Upper lobe of left lung (tissue), 6 donors: ENCODE results near the gene VPS13C. TPM values are rescaled to one million over a fixed set of nuclear protein-coding genes. Genes with fewer than 3 reads are reported as not detected.

ENCODE experiments used
- ATAC-seq, 2 donors: fragments of 200-7000 bp; cut with Tn5 transposase; one replicate each; pipeline ENCODE4 v1.9.1; 2022; ENCODE audit warnings: mild to moderate bottlenecking in 2 of 2, moderate library complexity in 2 of 2; ENCODE audit not compliant: low FRiP score in 2 of 2
- DNase-seq, 2 donors: peaks; one replicate each; pipeline ENCODE4 v3.0.0-alpha.2; 2019 to 2020
- H3K27ac ChIP-seq, 4 donors: fragments of 200-600 bp; sonication (generic); one replicate each; pipeline ENCODE4 v1.5.1; 2016 to 2019
- H3K27me3 ChIP-seq, 4 donors: fragments of 200-600 bp; sonication (generic); one replicate each; pipeline ENCODE4 v1.5.1; 2017 to 2019
- H3K36me3 ChIP-seq, 4 donors: fragments of 200-600 bp; sonication (generic); one replicate each; pipeline ENCODE4 v1.5.1; 2016 to 2019
- H3K4me1 ChIP-seq, 4 donors: fragments of 200-600 bp; sonication (generic); one replicate each; pipeline ENCODE4 v1.5.1; 2018 to 2019
- H3K4me3 ChIP-seq, 4 donors: fragments of 200-600 bp; sonication (generic); one replicate each; pipeline ENCODE4 v1.5.1; 2017 to 2019; ENCODE audit warnings: mild to moderate bottlenecking in 2 of 4, moderate library complexity in 1 of 4
- H3K9me3 ChIP-seq, 4 donors: fragments of 200-600 bp; sonication (generic); one replicate each; pipeline ENCODE4 v1.5.1; 2018 to 2019
- EP300 ChIP-seq, 4 donors: sonication (generic); formaldehyde crosslinking; IDR thresholded peaks; one replicate each; pipeline ENCODE4 v1.5.1; 2017; ENCODE audit warnings: antibody characterized with exemption in 4 of 4, control low read depth in 2 of 4
- POLR2A ChIP-seq, 4 donors: fragments of 450-650 bp; IDR thresholded peaks; one replicate each; pipeline ENCODE4 v1.5.1; 2016 to 2017; ENCODE audit warnings: antibody characterized with exemption in 4 of 4, mild to moderate bottlenecking in 2 of 4
- POLR2AphosphoS5 ChIP-seq, 2 donors: sonication (generic); formaldehyde crosslinking; IDR thresholded peaks; one replicate each; pipeline ENCODE4 v1.5.1; 2017; ENCODE audit warnings: antibody characterized with exemption in 2 of 2
- WGBS, 2 donors: methylation state at CpG; one replicate each; pipeline ENCODE4 v1.1.5; 2017 to 2018; 5-methylcytosine and 5-hydroxymethylcytosine counted together
- total RNA-seq, 6 donors: library from RNA; depleted of rRNA in 4 of 6; stranded (reverse); fragments of >200 nt in 4 of 6; gene quantifications; one replicate each; pipeline versions ENCODE4 v1.1.0 to v1.2.1, GENCODE V29; 2016 to 2021
- TF ChIP-seq, protein P1 (sequence below), 6 experiments: fragments of 450-650 bp in 4 of 6; fragments of 200-600 bp in 2 of 6; sonication (generic) in 2 of 6; IDR thresholded peaks; one replicate each; pipeline ENCODE4 v1.5.1; 2016 to 2019; ENCODE audit warnings: antibody characterized with exemption in 6 of 6
- donor health status: DM: no; HTN: no; CAD: no; lungs with moderate emphysema.
- donor health status: DM: no; HTN: yes; CAD: no; lungs with severe emphysema.

Gene VPS13C
- total RNA-seq, 6 donors from 2014 or later, result 73.7 to 180 (median 97.4) TPM

DNA sequence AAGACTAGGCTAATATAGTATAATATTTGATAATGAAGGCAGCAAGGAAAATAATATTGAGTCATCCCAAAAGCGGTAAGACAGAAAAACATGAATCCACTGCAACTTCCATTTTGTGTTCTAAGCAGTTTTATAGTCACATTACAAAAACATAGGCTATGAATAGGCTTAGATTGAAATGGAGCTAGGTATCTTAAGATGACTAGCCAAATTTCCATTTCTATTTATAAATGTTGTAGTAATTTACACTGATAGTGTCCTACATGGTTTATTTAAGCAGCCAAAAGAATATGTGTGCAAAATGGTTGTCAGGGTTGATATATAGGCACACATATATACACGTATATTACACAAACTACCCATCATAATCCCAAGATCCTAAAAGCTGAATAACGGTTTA lies 82.0 kb downstream of the VPS13C start:
- ATAC-seq (no peak), DNase-seq (no peak)
- no peak overlapping the region for H3K4me3 ChIP-seq
- no peaks in the 10 kb centered on the region for H3K9me3 ChIP-seq
- H3K4me1 ChIP-seq, result no peaks in the 10 kb centered on the region
- TF ChIP-seq POLR2A (IDR thresholded peaks at IDR 0.05), result no peak
- no peak for TF ChIP-seq EP300 (IDR thresholded peaks at IDR 0.05)
- TF ChIP-seq, protein P1, sequence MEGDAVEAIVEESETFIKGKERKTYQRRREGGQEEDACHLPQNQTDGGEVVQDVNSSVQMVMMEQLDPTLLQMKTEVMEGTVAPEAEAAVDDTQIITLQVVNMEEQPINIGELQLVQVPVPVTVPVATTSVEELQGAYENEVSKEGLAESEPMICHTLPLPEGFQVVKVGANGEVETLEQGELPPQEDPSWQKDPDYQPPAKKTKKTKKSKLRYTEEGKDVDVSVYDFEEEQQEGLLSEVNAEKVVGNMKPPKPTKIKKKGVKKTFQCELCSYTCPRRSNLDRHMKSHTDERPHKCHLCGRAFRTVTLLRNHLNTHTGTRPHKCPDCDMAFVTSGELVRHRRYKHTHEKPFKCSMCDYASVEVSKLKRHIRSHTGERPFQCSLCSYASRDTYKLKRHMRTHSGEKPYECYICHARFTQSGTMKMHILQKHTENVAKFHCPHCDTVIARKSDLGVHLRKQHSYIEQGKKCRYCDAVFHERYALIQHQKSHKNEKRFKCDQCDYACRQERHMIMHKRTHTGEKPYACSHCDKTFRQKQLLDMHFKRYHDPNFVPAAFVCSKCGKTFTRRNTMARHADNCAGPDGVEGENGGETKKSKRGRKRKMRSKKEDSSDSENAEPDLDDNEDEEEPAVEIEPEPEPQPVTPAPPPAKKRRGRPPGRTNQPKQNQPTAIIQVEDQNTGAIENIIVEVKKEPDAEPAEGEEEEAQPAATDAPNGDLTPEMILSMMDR (IDR thresholded peaks at IDR 0.05), result no peak
- no peak for TF ChIP-seq POLR2AphosphoS5 (IDR thresholded peaks at IDR 0.05)
- peaks cover 4 to 84% (median 16%) of the 10 kb centered on the region in 4 donors for H3K36me3 ChIP-seq
- H3K27ac ChIP-seq, result no peak overlapping the region
- WGBS, 2 donors, result 76 to 79% methylated on average over 3 of the region's 3 CpGs
- H3K27me3 ChIP-seq, result no peaks in the 10 kb centered on the region

GRCh38 chr15:61974759-61975158 lies 85.5 kb downstream of the VPS13C start:
- H3K4me3 ChIP-seq, result no peak overlapping the region
- H3K27me3 ChIP-seq, result no peaks in the 10 kb centered on the region
- DNase-seq (no peak), ATAC-seq (no peak)
- WGBS, 2 donors, result 50 to 58% methylated on average over 1 of the region's 1 CpG
- TF ChIP-seq POLR2A (IDR thresholded peaks at IDR 0.05) (no peak), POLR2AphosphoS5 (IDR thresholded peaks at IDR 0.05) (no peak), EP300 (IDR thresholded peaks at IDR 0.05) (no peak)
- TF ChIP-seq, protein P1 (IDR thresholded peaks at IDR 0.05), result no peak
- no peaks in the 10 kb centered on the region for H3K9me3 ChIP-seq
- H3K27ac ChIP-seq, result no peak overlapping the region
- no peaks in the 10 kb centered on the region for H3K4me1 ChIP-seq
- H3K36me3 ChIP-seq, result peaks cover 7 to 86% (median 17%) of the 10 kb centered on the region in 4 donors

GRCh38 chr15:61974118-61974517 lies 86.1 kb downstream of the VPS13C start:
- TF ChIP-seq POLR2A (IDR thresholded peaks at IDR 0.05) (no peak), POLR2AphosphoS5 (IDR thresholded peaks at IDR 0.05) (no peak), EP300 (IDR thresholded peaks at IDR 0.05) (no peak)
- TF ChIP-seq, protein P1 (IDR thresholded peaks at IDR 0.05), result no peak
- H3K4me1 ChIP-seq, result no peaks in the 10 kb centered on the region
- 48 to 56% methylated on average over 1 of the region's 1 CpG for WGBS, 2 donors
- DNase-seq, result no peak
- H3K27me3 ChIP-seq, result no peaks in the 10 kb centered on the region
- no peaks in the 10 kb centered on the region for H3K9me3 ChIP-seq
- ATAC-seq, result no peak
- H3K36me3 ChIP-seq, result peaks cover 3 to 86% (median 17%) of the 10 kb centered on the region in 4 donors
- H3K4me3 ChIP-seq, result no peak overlapping the region
- no peak overlapping the region for H3K27ac ChIP-seq

DNA sequence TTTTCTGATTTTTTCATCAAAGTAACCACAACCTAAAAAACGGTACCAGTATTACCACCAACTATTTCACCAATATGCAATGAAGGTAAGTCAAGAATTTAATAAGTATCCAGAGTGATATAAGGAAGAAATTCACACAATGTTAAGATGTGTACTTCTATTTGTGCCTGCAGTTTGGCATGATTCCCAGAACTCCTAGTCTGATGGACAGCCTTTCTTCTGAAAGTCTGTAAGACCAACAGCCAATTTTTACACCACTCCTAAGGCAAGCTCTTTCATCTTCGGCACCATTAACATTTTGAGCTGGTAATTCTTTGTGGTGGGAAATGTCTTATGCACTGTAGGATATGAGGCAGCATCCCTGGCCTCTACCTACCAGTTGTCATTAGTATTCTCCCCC lies 108.3 kb downstream of the VPS13C start:
- no peak for DNase-seq
- H3K36me3 ChIP-seq, result peaks cover 5 to 89% (median 15%) of the 10 kb centered on the region in 4 donors
- WGBS, 2 donors, result 66 to 74% methylated on average over 2 of the region's 2 CpGs

GRCh38 chr15:61946778-61947177 lies 113.5 kb downstream of the VPS13C start:
- H3K36me3 ChIP-seq, result peaks cover 4 to 75% (median 24%) of the 10 kb centered on the region in 4 donors
- H3K9me3 ChIP-seq, result no peaks in the 10 kb centered on the region

More for the DNA sequence above, 108.3 kb downstream of the VPS13C start:
- H3K4me3 ChIP-seq, result no peak overlapping the region
- no peaks in the 10 kb centered on the region for H3K27me3 ChIP-seq
- ATAC-seq, result no peak
- H3K4me1 ChIP-seq, result no peaks in the 10 kb centered on the region
- no peak overlapping the region for H3K27ac ChIP-seq
- H3K9me3 ChIP-seq, result no peaks in the 10 kb centered on the region
- no peak for TF ChIP-seq POLR2A (IDR thresholded peaks at IDR 0.05)
- TF ChIP-seq, protein P1 (IDR thresholded peaks at IDR 0.05), result no peak
- TF ChIP-seq POLR2AphosphoS5 (IDR thresholded peaks at IDR 0.05), result no peak
- TF ChIP-seq EP300 (IDR thresholded peaks at IDR 0.05), result no peak

More at GRCh38 chr15:61946778-61947177, 113.5 kb downstream of the VPS13C start:
- H3K4me1 ChIP-seq, result no peaks in the 10 kb centered on the region
- H3K27ac ChIP-seq, result no peak overlapping the region
- DNase-seq, result no peak
- no peak for ATAC-seq
- H3K4me3 ChIP-seq, result no peak overlapping the region
- TF ChIP-seq, protein P1 (IDR thresholded peaks at IDR 0.05), result no peak
- no peak for TF ChIP-seq POLR2AphosphoS5 (IDR thresholded peaks at IDR 0.05)
- TF ChIP-seq POLR2A (IDR thresholded peaks at IDR 0.05), result no peak
- no peak for TF ChIP-seq EP300 (IDR thresholded peaks at IDR 0.05)
- no peaks in the 10 kb centered on the region for H3K27me3 ChIP-seq
